ENCODE data around the gene CEACAM20.
"Not testable (repeated sequence)": the region's sequence is repeated elsewhere in the genome, so short reads cannot be mapped to it uniquely, and the experiment has no call there.

CEACAM20 gene

GRCh38 chr19:44529536-44529935 lies at the start of gene CEACAM20:
CEACAM20 (minus strand) TSS chr19:44529675; CDS start chr19:44529509, 166 bp downstream.
- no peak for DNase-seq

- DNase-seq, result no peak
Measured at GRCh38 chr19:44577566-44577874, 48.0 kb upstream of the CEACAM20 start.

GRCh38 chr19:44576843-44577565 lies 47.5 kb upstream of the CEACAM20 start:
- DNase-seq, result no peak

GRCh38 chr19:44575116-44575700 lies 45.7 kb upstream of the CEACAM20 start:
- DNase-seq, result no peak

- no peak for DNase-seq
Measured at GRCh38 chr19:44574186-44574950, 44.9 kb upstream of the CEACAM20 start.

- no peak for DNase-seq
Measured at GRCh38 chr19:44573627-44574026, 44.2 kb upstream of the CEACAM20 start.

- no peak for DNase-seq
Measured at GRCh38 chr19:44573183-44573582, 43.7 kb upstream of the CEACAM20 start.

GRCh38 chr19:44572581-44572900 lies 43.1 kb upstream of the CEACAM20 start:
- DNase-seq, result no peak

- DNase-seq, result no peak
Measured at GRCh38 chr19:44571830-44572580, 42.5 kb upstream of the CEACAM20 start.

- DNase-seq, result peak; percentile 62
Measured at GRCh38 chr19:44570984-44571684, 41.7 kb upstream of the CEACAM20 start.

GRCh38 chr19:44570603-44570983 lies 41.1 kb upstream of the CEACAM20 start:
- no peak for DNase-seq

- DNase-seq, result no peak
Measured at GRCh38 chr19:44567745-44568144, 38.3 kb upstream of the CEACAM20 start.

GRCh38 chr19:44566984-44567383 lies 37.5 kb upstream of the CEACAM20 start:
- no peak for DNase-seq

GRCh38 chr19:44563086-44563655 lies 33.7 kb upstream of the CEACAM20 start:
- DNase-seq, result not testable (repeated sequence)

GRCh38 chr19:44557933-44558332 lies 28.5 kb upstream of the CEACAM20 start:
- no peak for DNase-seq

- no peak for DNase-seq
Measured at GRCh38 chr19:44554641-44555246, 25.3 kb upstream of the CEACAM20 start.

GRCh38 chr19:44553478-44554171 lies 24.1 kb upstream of the CEACAM20 start:
- no peak for DNase-seq

GRCh38 chr19:44552324-44552723 lies 22.8 kb upstream of the CEACAM20 start:
- peak; percentile 13 for DNase-seq

GRCh38 chr19:44551850-44552249 lies 22.4 kb upstream of the CEACAM20 start:
- DNase-seq, result no peak

GRCh38 chr19:44550976-44551375 lies 21.5 kb upstream of the CEACAM20 start:
- not testable (repeated sequence) for DNase-seq

- no peak for DNase-seq
Measured at GRCh38 chr19:44549507-44549906, 20.0 kb upstream of the CEACAM20 start.
